Activated B cell treated with CpG ODN at 0.5 μM for 24 hours (primary cell): ENCODE results near the gene CEMIP. TPM values are rescaled to one million over a fixed set of nuclear protein-coding genes. Genes with fewer than 3 reads are reported as not detected.

Source experiments
- ATAC-seq: fragments of 200-7000 bp; cut with Tn5 transposase; one replicate; pipeline ENCODE4 v1.10.0; 2021; ENCODE audit warnings: low read depth, mild to moderate bottlenecking, moderate library complexity
- CTCF ChIA-PET: fragments of 350-600 bp; sonication (Branson Sonifier 250); formaldehyde crosslinking; loops from one replicate; lab custom pipeline; 2021; ENCODE audit warnings: antibody characterized with exemption; lab: Charles Lee
- POLR2A ChIA-PET: fragments of 350-600 bp; sonication (Branson Sonifier 250); formaldehyde crosslinking; loops from one replicate; lab custom pipeline; 2021; ENCODE audit warnings: antibody characterized with exemption; lab: Charles Lee
- DNase-seq: peaks from one replicate; pipeline ENCODE4 v3.0.0; 2022
- H3K27ac Mint-ChIP-seq: one replicate; pipeline ENCODE4 v1.8.0; 2020; ENCODE audit warnings: mixed read lengths
- H3K27me3 Mint-ChIP-seq: one replicate; pipeline ENCODE4 v1.8.0; 2021; ENCODE audit warnings: mixed read lengths
- H3K36me3 Mint-ChIP-seq: one replicate; pipeline ENCODE4 v1.8.0; 2021; ENCODE audit warnings: low read depth, mixed read lengths
- H3K4me1 Mint-ChIP-seq: one replicate; pipeline ENCODE4 v1.8.0; 2021; ENCODE audit warnings: mixed read lengths
- H3K4me3 Mint-ChIP-seq: one replicate; pipeline ENCODE4 v1.8.0; 2020; ENCODE audit warnings: mild to moderate bottlenecking, mixed read lengths
- H3K9me3 Mint-ChIP-seq: one replicate; pipeline ENCODE4 v1.8.0; 2020; ENCODE audit warnings: mixed read lengths
- CTCF ChIP-seq: fragments of 200-600 bp; IDR thresholded peaks from one replicate; pipeline ENCODE4 v1.8.0; 2022; ENCODE audit warnings: antibody characterized with exemption, mild to moderate bottlenecking
- intact Hi-C: fragments of 100-400 bp; cut with micrococcal nuclease; formaldehyde crosslinking; loops from one replicate; pipeline ENCODE4 v1.15.1; 2024
- total RNA-seq: library from RNA; stranded (reverse); gene quantifications from 2 replicates; pipeline ENCODE4 v1.2.3, GENCODE V29; 2022

Gene CEMIP
- total RNA-seq, 1 donor from 2014 or later: not detected

GRCh38 chr15:80747317-80748053 is 31.7 kb upstream of the CEMIP start:
- Mint-ChIP-seq H3K36me3 (peaks cover 2% of the 10 kb centered on the region), H3K9me3 (no peaks in the 10 kb centered on the region), H3K27ac (no peak overlapping the region), H3K4me1 (no peaks in the 10 kb centered on the region), H3K4me3 (no peak overlapping the region), H3K27me3 (no peaks in the 10 kb centered on the region)
- ChIA-PET POLR2A (no interaction called here), CTCF (no interaction called here)
- ATAC-seq: no peak
- DNase-seq: no peak
- intact Hi-C loops: no loop called here
- no peak for TF ChIP-seq CTCF

- Mint-ChIP-seq H3K4me1 (no peaks in the 10 kb centered on the region), H3K27me3 (no peaks in the 10 kb centered on the region), H3K9me3 (no peaks in the 10 kb centered on the region), H3K36me3 (peaks cover 2% of the 10 kb centered on the region), H3K4me3 (no peak overlapping the region), H3K27ac (no peak overlapping the region)
- TF ChIP-seq CTCF: no peak
- intact Hi-C loops: no loop called here
- DNase-seq (no peak), ATAC-seq (no peak)
- POLR2A ChIA-PET: no interaction called here
- CTCF ChIA-PET: no interaction called here
Observed at GRCh38 chr15:80749589-80749988, 29.6 kb upstream of the CEMIP start.

DNA sequence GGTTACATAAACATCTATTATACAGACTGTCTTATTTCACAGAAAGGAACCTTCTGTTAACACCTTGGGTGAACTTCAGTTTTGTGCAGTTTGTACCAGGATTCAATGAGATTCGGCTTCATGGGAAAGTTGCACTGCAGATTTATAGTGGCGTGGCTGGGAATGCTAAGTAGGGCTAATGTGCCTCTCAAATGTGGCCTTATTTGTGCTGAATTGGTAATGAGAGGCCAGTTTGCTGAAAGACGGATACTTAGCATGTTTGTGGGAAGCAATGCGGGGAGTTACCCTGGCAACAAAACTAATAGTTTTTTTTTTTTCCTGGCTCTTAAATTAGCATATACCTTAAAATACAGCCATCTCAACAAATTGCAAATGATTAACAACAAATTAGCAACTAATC is 28.6 kb upstream of the CEMIP start:
- intact Hi-C loops: no loop called here
- TF ChIP-seq CTCF: no peak
- Mint-ChIP-seq H3K36me3 (peaks cover 2% of the 10 kb centered on the region), H3K27me3 (no peaks in the 10 kb centered on the region), H3K9me3 (no peaks in the 10 kb centered on the region), H3K27ac (no peak overlapping the region), H3K4me1 (no peaks in the 10 kb centered on the region), H3K4me3 (no peak overlapping the region)
- ChIA-PET POLR2A (no interaction called here), CTCF (no interaction called here)
- DNase-seq: no peak
- no peak for ATAC-seq

- no peak for TF ChIP-seq CTCF
- Mint-ChIP-seq H3K4me3 (no peak overlapping the region), H3K4me1 (no peaks in the 10 kb centered on the region), H3K36me3 (no peaks in the 10 kb centered on the region), H3K27ac (no peak overlapping the region), H3K9me3 (no peaks in the 10 kb centered on the region), H3K27me3 (no peaks in the 10 kb centered on the region)
- DNase-seq (no peak), ATAC-seq (no peak)
- intact Hi-C loops: no loop called here
- CTCF ChIA-PET: no interaction called here
- POLR2A ChIA-PET: no interaction called here
Observed at GRCh38 chr15:80752204-80752603, 27.0 kb upstream of the CEMIP start.

GRCh38 chr15:80753161-80753560 is 26.0 kb upstream of the CEMIP start:
- no peak overlapping the region for H3K4me3 Mint-ChIP-seq
- CTCF ChIA-PET: no interaction called here
- H3K4me1 Mint-ChIP-seq: no peaks in the 10 kb centered on the region
- ATAC-seq: no peak
- no peaks in the 10 kb centered on the region for H3K27me3 Mint-ChIP-seq
- intact Hi-C loops: no loop called here
- no peak for TF ChIP-seq CTCF
- no peak for DNase-seq
- no peaks in the 10 kb centered on the region for H3K36me3 Mint-ChIP-seq
- H3K27ac Mint-ChIP-seq: no peak overlapping the region
- POLR2A ChIA-PET: no interaction called here
- no peaks in the 10 kb centered on the region for H3K9me3 Mint-ChIP-seq
